Hematopoietic multipotent progenitor cell treated with erythropoietin and hydrocortisone succinate and interleukin-3 and kit ligand, for 8 days (in vitro differentiated cells): ENCODE measurements around the gene UTP11.
"Not testable (repeated sequence)": the region's sequence is repeated elsewhere in the genome, so short reads cannot be mapped to it uniquely, and the experiment has no call there.

Source experiments
- DNase-seq: peaks from one replicate; pipeline ENCODE4 v3.0.0-alpha.2; 2015

UTP11 gene

DNA sequence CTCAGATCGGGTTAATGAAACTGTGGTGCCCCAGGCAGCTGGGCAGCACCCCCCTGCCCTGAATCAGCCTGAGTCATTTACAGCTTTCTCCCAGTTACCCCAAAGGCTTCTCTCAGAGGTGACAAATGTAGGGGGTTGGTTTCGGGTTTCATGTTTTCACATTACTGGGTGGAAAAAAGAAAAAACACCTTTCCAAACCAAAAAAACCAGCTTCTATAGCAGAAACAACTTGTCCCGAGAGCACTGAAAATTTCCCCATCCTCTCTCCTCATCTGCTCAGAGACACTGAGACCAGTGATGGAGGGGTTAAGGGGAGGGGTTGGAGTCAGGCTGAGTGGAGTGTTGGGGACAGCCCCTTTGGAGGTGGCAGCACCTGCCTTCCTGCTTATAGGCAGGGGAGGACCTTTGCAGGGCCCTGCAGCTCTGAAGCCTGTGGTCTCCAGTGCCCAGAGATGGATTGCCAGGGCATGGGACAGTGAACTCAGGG is 15.6 kb downstream of the UTP11 start:
- no peak for DNase-seq

DNA sequence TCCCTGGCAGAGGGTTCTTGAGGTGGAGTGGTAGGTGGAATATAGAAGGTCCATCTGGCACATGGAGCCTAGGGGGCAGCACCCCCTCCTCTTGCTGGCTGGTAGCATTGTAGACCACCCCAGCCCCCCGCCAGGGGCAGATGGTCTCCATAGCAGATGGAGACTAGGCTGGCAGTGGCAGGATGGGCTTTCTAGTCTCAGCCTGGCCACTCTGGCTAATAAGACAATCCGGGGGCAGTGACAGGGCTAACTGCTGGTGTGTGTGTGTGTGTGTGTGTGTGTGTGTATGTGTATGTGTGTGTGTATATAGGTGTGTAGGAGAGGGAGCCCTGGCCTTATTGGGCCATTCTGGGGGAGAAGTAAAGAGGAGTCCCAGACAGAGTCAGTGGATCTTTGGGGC is 16.1 kb downstream of the UTP11 start:
- no peak for DNase-seq

DNA sequence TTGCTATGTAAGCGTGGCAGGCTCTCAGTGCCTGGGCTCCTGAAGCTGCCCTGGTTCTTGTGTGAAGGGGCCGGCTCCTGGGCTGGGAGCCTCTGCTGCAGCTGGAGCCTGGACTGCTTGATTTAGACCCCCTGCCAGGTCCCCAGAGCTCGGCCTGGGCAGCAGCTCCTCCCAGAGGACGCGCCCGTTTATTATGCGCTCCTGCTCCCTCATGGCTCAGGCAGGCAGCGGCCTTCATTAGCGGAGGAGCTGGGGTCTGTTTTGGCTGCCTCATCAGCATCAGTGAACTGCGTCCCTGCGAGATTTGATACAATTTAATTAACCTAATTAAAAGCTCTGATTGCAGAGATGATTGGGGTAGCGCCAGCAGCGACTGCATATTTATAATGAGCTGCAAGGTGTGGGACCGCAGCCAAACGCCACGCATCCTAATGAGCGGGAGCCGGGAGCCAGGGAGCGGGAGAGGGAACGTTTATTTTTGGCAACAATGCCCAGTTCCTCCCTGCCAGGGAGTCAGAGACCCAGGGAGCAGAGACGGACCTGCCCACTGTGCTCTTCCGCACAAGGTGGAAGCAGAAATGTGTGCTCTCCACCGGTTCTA is 16.6 kb downstream of the UTP11 start:
- DNase-seq: no peak

DNA sequence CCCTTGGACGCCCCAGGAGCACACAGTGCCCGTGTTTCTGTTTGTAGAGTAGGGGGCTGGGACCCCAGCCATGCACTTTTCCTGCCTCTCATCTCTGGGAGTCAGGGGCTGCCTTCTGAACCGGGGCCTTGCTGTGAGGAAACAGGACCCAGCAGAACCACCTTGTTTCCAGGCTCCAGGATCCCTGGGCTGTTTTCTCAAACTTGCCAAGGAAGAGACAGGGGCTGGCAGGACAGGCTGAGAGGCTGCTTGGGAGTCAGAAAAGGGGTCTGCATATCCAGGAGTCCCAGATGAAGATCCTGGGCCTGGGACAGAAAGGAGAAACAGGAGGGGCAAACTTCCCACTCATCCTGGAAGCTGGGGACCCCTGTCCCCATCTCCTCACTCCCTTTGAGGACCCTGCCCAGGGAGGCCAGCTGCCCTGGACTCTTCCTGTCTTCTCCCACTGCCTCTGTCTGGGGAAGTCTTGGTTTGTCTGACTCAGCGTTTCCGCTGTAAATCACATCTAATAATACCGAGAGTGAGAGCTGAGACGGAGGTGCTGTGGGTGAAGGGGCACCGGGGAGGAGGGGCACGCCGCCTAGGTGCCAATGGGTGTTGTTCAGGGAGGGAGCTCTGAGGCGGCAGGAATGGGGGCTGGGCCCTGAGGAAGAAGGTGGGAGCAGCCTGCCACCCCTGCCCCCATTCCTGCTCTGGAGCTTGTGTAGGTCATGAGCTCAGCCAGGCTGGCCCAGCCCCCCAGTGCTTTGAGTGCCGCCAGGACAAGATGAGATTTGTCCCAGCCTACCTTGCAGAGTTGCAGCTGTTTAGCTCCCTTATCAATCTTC is 17.4 kb downstream of the UTP11 start:
- no peak for DNase-seq

DNA sequence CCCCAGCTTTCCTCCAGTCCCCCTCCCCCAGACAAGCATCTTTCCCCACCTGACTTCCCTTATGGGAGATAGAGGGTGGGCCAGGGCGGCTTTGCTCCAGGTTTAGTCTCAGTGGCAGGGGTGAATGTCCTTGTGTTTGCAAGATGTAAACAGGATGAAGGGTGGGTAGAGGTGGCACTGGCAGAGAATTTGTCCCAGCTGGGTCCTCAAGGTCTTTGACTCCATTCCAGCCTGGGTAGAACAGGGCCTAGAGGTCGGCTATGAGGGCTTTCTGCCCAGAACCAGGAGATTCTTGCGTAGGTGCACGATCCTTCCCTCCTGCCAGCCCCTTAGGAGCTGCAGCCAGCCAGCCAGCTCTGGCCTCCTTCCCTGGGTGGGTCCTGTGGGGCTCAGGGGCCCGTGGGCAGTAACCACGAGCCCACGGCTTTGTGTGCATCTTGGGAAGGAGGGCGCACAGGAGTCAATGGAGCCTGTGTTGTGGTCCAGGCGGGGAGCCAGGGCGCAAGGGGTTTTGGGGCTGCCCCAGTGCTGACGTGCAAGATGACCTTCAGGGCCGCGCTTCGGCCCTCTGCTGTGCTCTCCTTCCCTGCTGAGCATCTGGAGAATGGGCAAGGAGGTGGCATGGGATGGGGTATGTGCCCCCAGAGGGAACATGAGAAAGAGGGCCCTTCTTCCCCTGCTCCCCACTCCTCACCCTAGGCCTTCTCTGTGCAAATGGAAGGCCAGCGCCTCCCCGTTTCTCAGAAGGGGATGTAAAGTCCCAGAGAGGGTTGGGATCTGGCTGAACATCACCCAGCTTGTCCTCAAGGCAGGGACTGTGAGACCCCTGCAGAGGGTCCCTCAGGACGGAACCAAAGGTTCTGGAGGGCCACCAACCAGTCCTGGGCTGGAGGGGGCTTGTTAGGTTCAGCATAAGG is 18.3 kb downstream of the UTP11 start:
- DNase-seq: no peak

DNA sequence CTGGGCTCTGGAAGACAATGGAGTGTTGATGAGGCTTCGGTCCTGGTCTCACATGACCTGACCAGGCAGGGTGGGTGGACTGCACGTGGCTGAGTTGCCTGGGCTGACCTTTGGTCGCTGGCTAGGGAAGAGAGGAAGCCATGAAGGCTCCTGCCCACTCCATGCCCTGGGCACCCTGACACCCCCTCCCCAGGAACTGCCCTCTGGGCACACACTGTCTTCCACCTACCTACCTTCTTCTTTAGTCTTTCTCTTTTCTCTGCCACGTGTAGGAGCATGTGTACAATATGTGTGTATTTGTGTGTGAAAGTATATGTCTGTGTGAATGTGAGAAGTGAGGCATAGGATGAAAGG is 19.0 kb downstream of the UTP11 start:
- no peak for DNase-seq

DNA sequence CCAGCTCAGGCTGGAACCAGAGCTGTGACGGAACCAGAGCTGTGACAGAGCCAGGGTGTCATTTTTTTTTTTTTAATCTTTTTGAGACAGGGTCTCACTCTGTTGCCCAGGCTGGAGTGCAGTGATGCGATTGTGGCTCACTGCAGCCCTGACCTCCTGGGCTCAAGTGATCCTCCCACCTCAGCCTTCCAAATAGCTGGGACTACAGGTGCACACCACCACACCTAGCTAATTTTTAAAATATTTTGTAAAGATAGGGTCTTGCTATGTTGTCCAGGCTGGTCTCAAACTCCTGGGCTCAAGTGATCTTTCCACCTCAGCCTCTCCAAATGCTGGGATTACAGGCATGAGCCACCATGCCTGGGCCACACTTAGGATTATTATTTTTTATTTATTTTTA is 20.5 kb downstream of the UTP11 start:
- not testable (repeated sequence) for DNase-seq

DNA sequence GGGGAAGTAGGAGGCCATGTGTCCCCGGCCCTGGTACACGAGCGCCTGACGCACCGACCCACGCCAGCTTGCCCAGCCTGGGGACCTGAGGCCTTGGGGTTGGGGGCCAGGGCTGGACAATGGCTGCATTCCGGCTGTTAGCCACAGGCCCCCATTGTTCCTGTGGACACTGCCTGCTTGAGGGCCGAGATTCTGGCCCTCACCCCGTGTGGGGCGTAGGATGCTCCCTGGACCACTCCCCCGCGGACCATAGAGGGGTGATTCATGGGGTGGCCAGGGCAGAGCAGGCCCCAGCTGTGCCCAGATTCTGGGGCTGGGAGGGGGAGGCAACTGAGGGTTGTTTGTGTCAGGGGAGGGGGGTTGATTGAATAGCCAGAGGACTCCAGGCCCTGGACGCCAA is 22.3 kb downstream of the UTP11 start:
- DNase-seq: no peak

DNA sequence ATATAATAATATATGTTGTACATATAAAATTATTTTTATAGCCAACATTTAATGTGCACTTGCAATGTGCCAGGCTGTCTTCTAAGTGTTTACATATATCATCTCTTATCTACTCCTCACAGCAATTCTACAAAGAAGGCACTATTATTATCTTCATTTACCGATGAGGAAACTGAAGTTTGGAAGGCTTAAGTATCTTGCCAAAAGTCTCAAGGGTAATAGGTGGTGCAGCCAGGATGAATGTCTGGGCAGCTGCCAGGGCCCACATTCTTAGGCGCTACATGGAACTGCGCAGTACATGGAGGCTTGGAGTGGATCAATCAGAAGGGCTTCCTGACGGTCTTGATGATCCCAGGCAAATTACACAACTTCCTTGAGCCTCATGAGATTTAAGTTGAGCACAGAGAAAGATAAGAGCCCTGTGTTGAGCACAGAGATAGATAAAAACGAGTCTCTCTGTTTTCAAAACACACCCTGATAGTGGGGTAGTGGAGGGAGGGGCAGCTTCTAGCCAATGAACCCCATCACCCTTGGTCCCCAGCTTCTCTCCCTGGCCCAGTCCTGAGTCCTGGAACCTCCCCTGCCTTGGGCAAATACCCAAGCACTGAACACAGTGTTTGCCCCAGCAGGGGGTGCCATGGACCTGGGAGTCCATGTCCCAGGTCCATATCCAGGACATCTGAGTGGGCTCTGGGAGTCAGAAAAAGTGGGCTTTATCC is 24.8 kb downstream of the UTP11 start:
- DNase-seq: peak; percentile 93

DNA sequence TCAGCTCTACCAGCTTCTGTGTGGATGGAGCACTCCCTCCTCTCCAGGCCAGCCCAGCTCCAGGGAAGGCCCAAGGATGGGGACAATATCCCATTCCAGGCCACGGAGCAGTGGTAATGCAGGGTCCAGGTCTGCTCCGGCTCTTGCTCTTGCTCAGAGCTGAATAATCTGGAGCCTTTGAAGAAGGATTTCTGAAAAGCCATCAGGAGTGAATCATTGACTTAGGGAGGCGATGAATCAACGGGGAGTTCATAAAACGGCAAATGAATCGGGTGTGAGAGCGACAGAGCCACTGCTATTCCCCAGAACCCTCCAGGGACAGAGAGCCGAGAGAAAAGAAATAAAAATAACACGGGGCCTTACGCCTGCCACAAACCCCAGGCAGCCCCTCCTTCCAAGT is 26.3 kb downstream of the UTP11 start:
- DNase-seq: no peak

DNA sequence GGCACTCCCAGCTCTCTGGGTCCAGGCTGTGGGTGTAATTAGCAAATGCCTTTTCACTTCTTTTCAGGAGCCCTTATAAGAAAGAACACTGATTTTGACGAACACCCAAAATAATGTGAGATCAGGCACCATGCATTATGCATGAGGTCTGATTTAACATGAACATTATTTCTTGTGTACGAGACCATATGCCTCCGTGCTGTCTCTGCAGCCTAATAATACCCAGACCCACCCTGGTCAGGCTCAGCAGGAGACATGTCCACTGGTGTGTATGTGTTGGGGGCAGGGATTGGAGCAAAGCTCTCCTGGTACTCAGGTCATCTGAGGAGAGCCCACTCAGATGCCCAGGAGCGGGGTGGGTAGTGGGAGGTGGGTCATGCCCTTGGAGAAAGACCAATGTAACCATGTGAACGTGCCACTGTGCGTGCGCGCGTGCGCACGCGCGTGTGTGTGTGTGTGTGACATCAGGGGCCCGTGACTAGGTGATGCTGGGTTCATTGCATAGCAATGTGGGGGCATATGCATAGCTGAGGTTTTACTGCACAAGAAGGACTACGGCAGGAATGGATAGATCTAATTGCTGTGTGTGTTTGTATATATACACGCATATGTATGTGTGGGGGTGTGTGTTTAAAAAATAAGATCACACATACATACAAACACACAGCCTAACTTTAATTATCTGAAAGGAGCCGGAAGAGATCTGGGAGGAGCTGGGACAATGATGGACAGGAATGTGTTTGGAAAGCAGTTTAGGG is 27.0 kb downstream of the UTP11 start:
- no peak for DNase-seq

DNA sequence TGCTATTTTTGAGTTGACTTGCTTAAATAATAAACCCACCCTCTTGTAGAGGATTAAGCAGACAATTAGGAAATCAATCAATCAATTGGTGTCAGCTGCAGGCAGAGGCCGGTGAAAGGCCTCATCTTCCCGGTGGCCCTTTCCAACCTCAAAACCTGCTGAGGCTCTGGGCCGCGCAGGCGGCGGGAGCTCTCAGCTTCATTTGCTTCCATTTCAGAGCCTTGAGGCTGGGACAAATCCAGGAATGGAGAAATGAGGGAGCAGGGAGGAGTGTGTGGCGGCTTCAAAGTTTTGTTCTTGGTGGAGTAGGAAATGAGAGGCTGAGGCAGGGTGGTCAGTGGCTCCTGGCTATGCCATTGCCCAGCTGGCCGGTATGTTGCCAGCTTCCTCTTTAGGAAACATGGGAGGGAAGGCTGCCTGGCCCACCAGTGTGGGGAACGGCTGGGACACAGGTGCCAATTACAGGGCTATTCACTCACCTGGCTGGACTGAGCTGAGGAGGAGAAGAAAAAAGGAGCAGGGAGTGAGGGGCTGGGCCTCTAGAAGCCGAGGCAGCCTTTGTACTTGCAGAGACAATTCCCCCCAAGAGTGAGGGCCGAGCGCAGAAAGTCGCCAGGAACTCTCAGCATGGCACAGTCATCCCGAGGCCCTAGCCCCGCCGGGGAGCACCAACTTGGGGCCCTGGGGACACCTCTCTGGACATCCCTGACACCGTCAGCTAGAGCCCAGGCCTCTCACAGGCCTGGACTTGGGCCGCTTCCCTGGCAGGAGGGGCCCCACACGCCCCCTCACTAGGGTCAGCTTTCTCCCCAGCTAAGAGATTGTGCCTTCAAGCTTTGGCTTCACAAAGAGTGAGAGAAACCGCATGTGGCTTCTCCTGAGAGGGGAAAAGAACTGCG is 29.7 kb downstream of the UTP11 start:
- no peak for DNase-seq

DNA sequence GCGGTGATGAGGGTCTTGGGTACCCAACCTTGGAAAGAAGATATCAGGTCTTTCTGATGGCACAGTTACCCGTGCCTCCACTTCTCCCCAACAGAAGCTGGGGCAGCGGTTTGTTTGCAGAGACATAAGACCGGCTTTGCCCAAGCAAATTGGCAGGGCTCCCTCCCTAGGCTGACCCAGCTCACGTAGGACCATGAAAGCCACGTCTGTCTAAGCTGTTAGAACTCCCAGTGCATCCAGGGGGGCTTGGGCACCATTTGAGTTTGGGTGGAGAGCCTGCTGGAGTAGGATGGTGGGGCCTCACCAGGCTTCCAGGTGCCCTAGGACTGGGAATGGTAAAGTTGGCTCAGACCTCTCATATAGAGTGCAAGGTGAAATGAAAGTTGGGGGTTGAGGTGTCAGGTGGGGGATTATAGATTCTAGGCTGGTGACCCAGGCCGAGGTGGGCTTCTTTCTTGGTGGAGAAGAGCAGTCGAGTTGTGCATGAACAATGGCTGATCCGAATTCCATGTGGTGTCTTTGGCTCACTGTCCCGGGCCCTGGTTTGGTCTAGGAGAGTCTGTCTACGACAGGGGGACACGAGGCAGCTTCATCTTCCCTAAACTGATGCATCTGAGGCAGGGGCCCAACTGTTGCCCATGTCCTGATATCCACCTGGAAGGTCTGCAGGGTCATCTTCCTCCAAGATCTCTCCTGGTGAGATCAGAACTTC is 30.7 kb downstream of the UTP11 start:
- DNase-seq: no peak

DNA sequence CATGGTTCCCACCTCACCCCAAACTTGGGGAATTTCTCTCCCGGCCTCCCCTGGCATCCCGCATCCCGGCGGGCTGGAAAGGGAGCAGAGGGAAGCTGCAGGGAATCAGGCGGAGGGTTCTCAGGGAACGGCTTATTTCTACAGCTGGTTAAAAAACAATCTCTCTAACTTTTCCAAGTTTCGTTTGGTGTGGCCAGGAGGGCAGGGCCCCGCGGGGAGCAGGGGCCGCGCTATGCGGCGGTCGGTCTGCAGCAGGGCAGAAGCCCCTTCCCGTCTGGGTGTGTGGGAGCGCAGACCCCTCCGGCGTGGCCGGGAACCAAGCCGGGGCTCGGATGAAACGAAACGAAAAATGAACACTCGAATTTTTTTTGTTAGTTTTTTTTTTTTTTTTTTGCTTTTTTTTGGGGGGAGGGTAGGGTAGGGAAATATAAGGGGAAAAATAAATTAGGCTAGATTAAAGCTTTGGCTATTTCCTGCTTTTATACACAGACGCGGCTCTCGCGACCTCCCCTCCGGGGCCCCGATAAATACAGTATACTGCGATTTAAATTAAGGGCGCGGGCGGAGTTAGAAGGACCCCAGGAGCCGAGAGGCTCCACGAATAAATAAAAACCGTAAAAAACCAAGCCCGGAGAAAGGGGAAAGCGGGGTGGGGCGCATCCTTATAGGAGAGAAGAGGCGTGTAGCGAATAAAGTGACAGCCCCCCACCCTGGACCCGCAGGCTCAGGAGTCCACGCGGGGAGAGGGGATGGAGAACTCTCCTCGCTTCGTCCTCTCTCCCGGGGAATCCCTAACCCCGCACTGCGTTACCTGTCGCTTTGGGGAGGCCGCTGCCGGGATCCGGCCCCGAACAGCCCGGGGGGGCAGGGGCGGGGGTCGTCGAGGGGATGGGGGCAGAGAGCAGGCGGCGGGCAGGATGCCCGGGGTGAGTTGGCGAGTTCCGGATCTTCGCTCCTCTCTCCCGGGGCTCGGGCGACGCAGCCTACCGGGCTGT is 32.0 kb downstream of the UTP11 start:
- DNase-seq: no peak

DNA sequence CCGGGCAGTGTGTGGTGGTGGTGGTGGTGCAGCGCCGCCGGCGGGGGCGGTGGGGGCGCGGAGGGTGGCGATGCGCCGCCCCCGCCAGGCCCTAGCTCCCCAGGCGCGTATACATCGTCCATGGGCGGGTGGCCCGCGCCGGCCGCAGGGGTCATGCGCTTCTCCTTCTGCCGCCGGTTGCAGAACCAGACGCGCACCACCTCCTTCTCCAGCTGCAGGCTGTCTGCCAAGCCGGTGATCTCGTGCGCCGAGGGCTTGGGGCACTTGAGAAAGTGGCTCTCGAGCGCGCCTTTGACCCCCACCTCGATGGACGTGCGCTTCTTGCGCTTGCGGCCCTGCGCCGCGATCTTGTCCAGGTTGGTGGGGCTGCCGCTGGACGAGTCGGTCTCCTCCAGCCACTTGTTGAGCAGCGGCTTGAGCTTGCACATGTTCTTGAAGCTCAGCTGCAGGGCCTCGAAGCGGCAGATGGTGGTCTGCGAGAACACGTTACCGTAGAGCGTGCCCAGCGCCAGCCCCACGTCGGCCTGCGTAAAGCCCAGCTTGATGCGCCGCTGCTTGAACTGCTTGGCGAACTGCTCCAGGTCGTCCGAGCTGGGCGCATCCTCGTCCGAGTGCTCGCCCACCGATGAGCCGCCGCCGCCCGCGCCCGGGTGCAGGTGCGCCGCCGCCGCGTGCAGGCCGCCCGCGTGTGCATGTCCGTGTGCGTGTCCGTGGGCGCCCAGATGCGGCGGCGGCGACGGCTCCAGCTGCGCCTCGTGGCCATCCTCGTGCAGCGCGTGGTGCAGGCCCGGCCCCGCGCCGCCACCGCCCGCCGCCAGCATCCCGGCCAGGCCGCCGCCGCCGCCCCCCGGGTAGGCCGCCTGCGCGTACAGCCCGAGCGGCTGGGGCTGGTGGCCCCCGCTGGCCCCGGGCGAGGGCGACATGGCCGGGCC is 33.1 kb downstream of the UTP11 start:
- peak; percentile 38 for DNase-seq

DNA sequence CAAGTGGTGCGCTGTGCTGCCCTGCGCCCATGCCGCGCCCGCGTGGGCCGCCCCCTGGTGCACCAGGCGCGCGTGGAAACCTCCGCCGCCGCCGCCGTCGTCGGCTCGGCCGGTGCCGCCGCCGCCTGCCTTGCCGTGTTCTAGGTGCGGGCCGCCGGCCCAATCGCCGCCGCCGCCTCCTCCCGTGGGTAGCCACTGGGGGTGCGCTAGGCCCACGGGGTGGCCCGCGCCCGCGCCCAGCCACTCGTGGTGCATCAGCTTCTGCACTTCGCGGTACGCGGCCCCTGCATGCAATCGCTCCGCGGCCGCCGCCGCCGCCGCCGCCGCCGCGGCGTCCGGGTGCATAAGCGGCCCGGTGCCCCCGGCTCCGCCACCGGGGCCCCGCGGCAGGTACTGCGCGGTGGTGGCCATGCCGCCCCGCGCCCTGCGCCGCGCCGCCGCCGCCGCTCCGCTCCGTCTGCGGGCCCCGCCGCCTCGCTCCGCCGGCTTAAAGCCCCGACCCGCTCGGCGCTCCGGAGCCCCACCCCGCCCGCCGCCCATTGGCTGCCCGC is 33.9 kb downstream of the UTP11 start, which contains the start of gene POU3F1:
Gene POU3F1 (minus strand): TSS at position 461 of the 551 bp plus-strand sequence. CDS start 50 bp downstream, at position 411.
- no peak for DNase-seq

DNA sequence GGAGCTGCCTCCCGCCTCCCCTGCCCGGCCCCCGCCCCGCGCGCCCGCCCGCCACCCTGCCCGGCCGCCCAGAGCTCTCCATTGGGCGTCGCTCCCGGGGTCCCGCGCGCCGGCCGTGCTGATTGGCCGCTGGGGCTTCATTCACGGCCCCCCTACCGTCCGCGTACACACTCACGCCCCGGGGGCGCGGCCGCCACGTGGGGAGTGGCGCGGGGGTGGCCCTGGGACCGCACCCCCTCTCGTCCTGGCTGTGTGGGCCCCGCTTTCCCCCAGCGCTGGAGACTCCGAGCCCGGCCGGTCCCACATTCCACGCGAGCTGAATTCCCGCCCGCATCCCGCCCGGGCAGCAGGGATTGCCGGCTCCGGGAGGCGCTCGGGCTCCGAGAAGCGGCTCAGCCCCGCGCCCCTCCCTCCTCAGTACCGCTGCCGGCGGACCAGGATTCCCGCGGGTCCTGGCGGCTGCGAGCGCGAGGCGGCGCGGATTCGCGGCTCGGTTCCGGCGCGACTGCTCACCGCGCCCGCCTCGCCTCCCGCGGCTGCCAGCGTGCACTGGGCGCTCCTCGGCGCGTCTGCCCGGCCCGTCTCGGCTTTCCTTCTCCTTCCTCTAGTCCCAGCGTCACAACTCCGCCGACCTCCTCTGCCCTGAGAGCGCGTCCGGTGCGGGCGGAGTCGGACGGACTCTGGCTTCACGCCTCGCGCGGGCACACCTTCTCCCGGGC is 34.5 kb downstream of the UTP11 start:
- peak; percentile 73 for DNase-seq
